ENCODE data around the gene OR10P1.

The OR10P1 gene

GRCh38 chr12:55659486-55660385, 23.0 kb downstream of the OR10P1 start:
- H3K4me1 ChIP-seq = no peaks in the 10 kb centered on the region
- H3K36me3 ChIP-seq = no peaks in the 10 kb centered on the region
- no peaks in the 10 kb centered on the region for H3K27me3 ChIP-seq
- no peaks in the 10 kb centered on the region for H3K9me3 ChIP-seq
- H3K4me3 ChIP-seq = no peak overlapping the region
- intact Hi-C loops (cut with DNase I; ENCODE audit: low total_unique reads) = no loop called here
- DNase-seq = no peak
- TF ChIP-seq CTCF (IDR thresholded peaks at IDR 0.05) = peak; percentile 48 to 52
- no peak overlapping the region for H3K27ac ChIP-seq

- Histone ChIP-seq H3K4me3 (no peak overlapping the region), H3K27me3 (no peaks in the 10 kb centered on the region), H3K9me3 (no peaks in the 10 kb centered on the region), H3K36me3 (no peaks in the 10 kb centered on the region), H3K4me1 (no peaks in the 10 kb centered on the region), H3K27ac (no peak overlapping the region)
- no peak for TF ChIP-seq CTCF (IDR thresholded peaks at IDR 0.05)
- no peak for DNase-seq
- intact Hi-C loops (cut with DNase I; ENCODE audit: low total_unique reads) = no loop called here
These were observed 26.7 kb downstream of the OR10P1 start for GRCh38 chr12:55663391-55663790.

GRCh38 chr12:55664826-55665225, 28.1 kb downstream of the OR10P1 start:
- TF ChIP-seq CTCF (IDR thresholded peaks at IDR 0.05) = no peak
- no peak overlapping the region for H3K27ac ChIP-seq
- no peaks in the 10 kb centered on the region for H3K36me3 ChIP-seq
- no peaks in the 10 kb centered on the region for H3K27me3 ChIP-seq
- intact Hi-C loops (cut with DNase I; ENCODE audit: low total_unique reads) = no loop called here
- H3K4me3 ChIP-seq = no peak overlapping the region
- H3K4me1 ChIP-seq = no peaks in the 10 kb centered on the region
- no peaks in the 10 kb centered on the region for H3K9me3 ChIP-seq
- peak in 1 of 2 donors; percentile 34 for DNase-seq

- intact Hi-C loops (cut with DNase I; ENCODE audit: low total_unique reads) = no loop called here
- no peak for TF ChIP-seq CTCF (IDR thresholded peaks at IDR 0.05)
- DNase-seq = no peak
These were observed 29.8 kb downstream of the OR10P1 start for GRCh38 chr12:55666508-55666907.

GRCh38 chr12:55670276-55670675, 33.6 kb downstream of the OR10P1 start:
- intact Hi-C loops (cut with DNase I; ENCODE audit: low total_unique reads) = no loop called here

More at GRCh38 chr12:55666508-55666907, 29.8 kb downstream of the OR10P1 start:
- no peaks in the 10 kb centered on the region for H3K27me3 ChIP-seq
- H3K9me3 ChIP-seq = no peaks in the 10 kb centered on the region
- H3K4me3 ChIP-seq = no peak overlapping the region
- H3K36me3 ChIP-seq = no peaks in the 10 kb centered on the region
- no peaks in the 10 kb centered on the region for H3K4me1 ChIP-seq
- no peak overlapping the region for H3K27ac ChIP-seq

More at GRCh38 chr12:55670276-55670675, 33.6 kb downstream of the OR10P1 start:
- H3K27me3 ChIP-seq = no peaks in the 10 kb centered on the region
- no peak for TF ChIP-seq CTCF (IDR thresholded peaks at IDR 0.05)
- no peaks in the 10 kb centered on the region for H3K9me3 ChIP-seq
- no peak overlapping the region for H3K4me3 ChIP-seq
- H3K36me3 ChIP-seq = no peaks in the 10 kb centered on the region
- DNase-seq = peak in 1 of 2 donors; percentile 25
- no peak overlapping the region for H3K27ac ChIP-seq
- no peaks in the 10 kb centered on the region for H3K4me1 ChIP-seq
